Measurements from ENCODE around the gene PIK3C2G. TPM values are rescaled to one million over a fixed set of nuclear protein-coding genes. Genes with fewer than 3 reads are reported as not detected.

The PIK3C2G gene
- total RNA-seq, 1 experiment from 2014 or later: not detected

- DNase-seq (ENCODE audit: low read depth): no peak
Measured at GRCh38 chr12:18345021-18345735, 83.9 kb downstream of the PIK3C2G start.

GRCh38 chr12:18352312-18352711 lies 91.0 kb downstream of the PIK3C2G start:
- no peak for DNase-seq (ENCODE audit: low read depth)

- DNase-seq (ENCODE audit: low read depth): no peak
Measured at GRCh38 chr12:18355429-18355828, 94.1 kb downstream of the PIK3C2G start.

GRCh38 chr12:18358077-18358476 lies 96.8 kb downstream of the PIK3C2G start:
- DNase-seq (ENCODE audit: low read depth): no peak

- no peak for DNase-seq (ENCODE audit: low read depth)
Measured at GRCh38 chr12:18358930-18359329, 97.6 kb downstream of the PIK3C2G start.

GRCh38 chr12:18361433-18361832 lies 100.1 kb downstream of the PIK3C2G start:
- no peak for DNase-seq (ENCODE audit: low read depth)

- DNase-seq (ENCODE audit: low read depth): no peak
Measured at GRCh38 chr12:18363321-18363720, 102.0 kb downstream of the PIK3C2G start.

- DNase-seq (ENCODE audit: low read depth): no peak
Measured at GRCh38 chr12:18368594-18368993, 107.3 kb downstream of the PIK3C2G start.

- DNase-seq (ENCODE audit: low read depth): no peak
Measured at GRCh38 chr12:18373181-18373580, 111.9 kb downstream of the PIK3C2G start.

- DNase-seq (ENCODE audit: low read depth): no peak
Measured at GRCh38 chr12:18375131-18375530, 113.8 kb downstream of the PIK3C2G start.

GRCh38 chr12:18375583-18375982 lies 114.3 kb downstream of the PIK3C2G start:
- no peak for DNase-seq (ENCODE audit: low read depth)

GRCh38 chr12:18382236-18382885 lies 121.0 kb downstream of the PIK3C2G start:
- DNase-seq (ENCODE audit: low read depth): no peak

GRCh38 chr12:18383203-18383602 lies 121.9 kb downstream of the PIK3C2G start:
- no peak for DNase-seq (ENCODE audit: low read depth)

GRCh38 chr12:18387706-18388105 lies 126.4 kb downstream of the PIK3C2G start:
- no peak for DNase-seq (ENCODE audit: low read depth)

GRCh38 chr12:18389820-18390219 lies 128.5 kb downstream of the PIK3C2G start:
- no peak for DNase-seq (ENCODE audit: low read depth)

GRCh38 chr12:18391151-18391550 lies 129.8 kb downstream of the PIK3C2G start:
- DNase-seq (ENCODE audit: low read depth): no peak

- DNase-seq (ENCODE audit: low read depth): no peak
Measured at GRCh38 chr12:18394742-18395141, 133.4 kb downstream of the PIK3C2G start.

GRCh38 chr12:18400186-18400585 lies 138.9 kb downstream of the PIK3C2G start:
- no peak for DNase-seq (ENCODE audit: low read depth)

- DNase-seq (ENCODE audit: low read depth): no peak
Measured at GRCh38 chr12:18402872-18403611, 141.7 kb downstream of the PIK3C2G start.

GRCh38 chr12:18411453-18411852 lies 150.1 kb downstream of the PIK3C2G start:
- DNase-seq (ENCODE audit: low read depth): no peak

- no peak for DNase-seq (ENCODE audit: low read depth)
Measured at GRCh38 chr12:18414671-18415070, 153.4 kb downstream of the PIK3C2G start.

GRCh38 chr12:18415227-18415626 lies 153.9 kb downstream of the PIK3C2G start:
- DNase-seq (ENCODE audit: low read depth): no peak

GRCh38 chr12:18416412-18416811 lies 155.1 kb downstream of the PIK3C2G start:
- DNase-seq (ENCODE audit: low read depth): no peak
